Type B pancreatic cell (in vitro differentiated cells): ENCODE measurements around the gene ADAMTS10. TPM values are rescaled to one million over a fixed set of nuclear protein-coding genes. Genes with fewer than 3 reads are reported as not detected.
"Not testable (repeated sequence)": the region's sequence is repeated elsewhere in the genome, so short reads cannot be mapped to it uniquely, and the experiment has no call there.

Experiments used
- DNase-seq: peaks from one replicate; pipeline ENCODE4 v3.0.0; 2021; ENCODE audit warnings: mixed read lengths; ENCODE audit not compliant: unreplicated experiment; ENCODE audit errors: extremely low spot score
- H3K27ac Mint-ChIP-seq: 2 replicates; pipeline ENCODE4 v1.8.0; 2021; ENCODE audit warnings: mild to moderate bottlenecking, mixed read lengths
- H3K27me3 Mint-ChIP-seq: 2 replicates; pipeline ENCODE4 v1.8.0; 2021; ENCODE audit warnings: mixed read lengths
- H3K36me3 Mint-ChIP-seq: 2 replicates; pipeline ENCODE4 v1.8.0; 2021; ENCODE audit warnings: mixed read lengths
- H3K4me1 Mint-ChIP-seq: one replicate; pipeline ENCODE4 v1.8.0; 2021; ENCODE audit warnings: mixed read lengths; ENCODE audit not compliant: unreplicated experiment
- H3K4me3 Mint-ChIP-seq: 2 replicates; pipeline ENCODE4 v1.8.0; 2021; ENCODE audit warnings: mild to moderate bottlenecking, mixed read lengths
- H3K9me3 Mint-ChIP-seq: 2 replicates; pipeline ENCODE4 v1.8.0; 2021; ENCODE audit warnings: mixed read lengths
- total RNA-seq: library from RNA; stranded (reverse); gene quantifications from 2 replicates; pipeline ENCODE4 v1.2.1, GENCODE V29; 2021; ENCODE audit warnings: low replicate concordance
- TF ChIP-seq, protein P1 (sequence below): fragments of 200-600 bp; sonication (generic); conservative IDR thresholded peaks from 2 replicates; pipeline ENCODE4 v1.5.0; 2021; ENCODE audit warnings: antibody characterized with exemption, mild to moderate bottlenecking

Gene ADAMTS10
- total RNA-seq, 1 donor from 2014 or later, result 59.2 TPM

- H3K36me3 Mint-ChIP-seq, result no peaks in the 10 kb centered on the region
- H3K9me3 Mint-ChIP-seq, result no peaks in the 10 kb centered on the region
- H3K4me1 Mint-ChIP-seq, result no peaks in the 10 kb centered on the region
- no peak overlapping the region for H3K4me3 Mint-ChIP-seq
- H3K27me3 Mint-ChIP-seq, result no peaks in the 10 kb centered on the region
- DNase-seq, result no peak
- no peak overlapping the region for H3K27ac Mint-ChIP-seq
- TF ChIP-seq, protein P1, sequence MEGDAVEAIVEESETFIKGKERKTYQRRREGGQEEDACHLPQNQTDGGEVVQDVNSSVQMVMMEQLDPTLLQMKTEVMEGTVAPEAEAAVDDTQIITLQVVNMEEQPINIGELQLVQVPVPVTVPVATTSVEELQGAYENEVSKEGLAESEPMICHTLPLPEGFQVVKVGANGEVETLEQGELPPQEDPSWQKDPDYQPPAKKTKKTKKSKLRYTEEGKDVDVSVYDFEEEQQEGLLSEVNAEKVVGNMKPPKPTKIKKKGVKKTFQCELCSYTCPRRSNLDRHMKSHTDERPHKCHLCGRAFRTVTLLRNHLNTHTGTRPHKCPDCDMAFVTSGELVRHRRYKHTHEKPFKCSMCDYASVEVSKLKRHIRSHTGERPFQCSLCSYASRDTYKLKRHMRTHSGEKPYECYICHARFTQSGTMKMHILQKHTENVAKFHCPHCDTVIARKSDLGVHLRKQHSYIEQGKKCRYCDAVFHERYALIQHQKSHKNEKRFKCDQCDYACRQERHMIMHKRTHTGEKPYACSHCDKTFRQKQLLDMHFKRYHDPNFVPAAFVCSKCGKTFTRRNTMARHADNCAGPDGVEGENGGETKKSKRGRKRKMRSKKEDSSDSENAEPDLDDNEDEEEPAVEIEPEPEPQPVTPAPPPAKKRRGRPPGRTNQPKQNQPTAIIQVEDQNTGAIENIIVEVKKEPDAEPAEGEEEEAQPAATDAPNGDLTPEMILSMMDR, result no peak
These were observed 49.3 kb downstream of the ADAMTS10 start for GRCh38 chr19:8561075-8561764.

GRCh38 chr19:8558325-8558724 lies 52.2 kb downstream of the ADAMTS10 start:
- TF ChIP-seq, protein P1, result no peak
- H3K9me3 Mint-ChIP-seq, result no peaks in the 10 kb centered on the region
- no peaks in the 10 kb centered on the region for H3K36me3 Mint-ChIP-seq
- no peaks in the 10 kb centered on the region for H3K4me1 Mint-ChIP-seq
- no peak for DNase-seq
- H3K4me3 Mint-ChIP-seq, result no peak overlapping the region
- no peak overlapping the region for H3K27ac Mint-ChIP-seq
- no peaks in the 10 kb centered on the region for H3K27me3 Mint-ChIP-seq

GRCh38 chr19:8557642-8558238 lies 52.8 kb downstream of the ADAMTS10 start:
- Mint-ChIP-seq H3K9me3 (no peaks in the 10 kb centered on the region), H3K27ac (no peak overlapping the region), H3K4me3 (no peak overlapping the region), H3K4me1 (peaks cover 2% of the 10 kb centered on the region), H3K36me3 (no peaks in the 10 kb centered on the region), H3K27me3 (no peaks in the 10 kb centered on the region)
- TF ChIP-seq, protein P1, result no peak
- DNase-seq, result no peak

DNA sequence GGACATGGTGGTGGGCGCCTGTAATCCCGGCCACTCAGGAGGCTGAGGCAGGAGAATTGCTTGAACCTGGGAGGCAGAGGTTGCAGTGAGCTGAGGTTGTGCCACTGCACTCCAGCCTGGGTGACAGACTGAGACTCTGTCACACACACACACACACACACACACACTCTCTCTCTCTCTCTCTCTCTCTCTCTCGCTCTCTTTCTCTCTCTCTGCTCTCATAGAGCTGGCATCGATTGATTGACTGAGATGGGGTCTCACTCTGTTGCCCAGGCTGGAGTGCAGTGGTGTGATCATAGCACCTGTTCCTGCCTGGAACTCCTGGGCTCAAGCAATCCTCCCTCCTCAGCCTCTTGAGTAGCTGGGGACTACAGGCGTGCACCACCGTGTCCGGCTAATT lies 56.8 kb downstream of the ADAMTS10 start:
- not testable (repeated sequence) for H3K4me3 Mint-ChIP-seq, H3K9me3 Mint-ChIP-seq, H3K4me1 Mint-ChIP-seq, H3K27me3 Mint-ChIP-seq, DNase-seq, H3K36me3 Mint-ChIP-seq
- H3K27ac Mint-ChIP-seq, result peak overlapping the region; percentile 9

GRCh38 chr19:8552810-8553209 lies 57.7 kb downstream of the ADAMTS10 start:
- Mint-ChIP-seq H3K4me1 (peaks cover 3% of the 10 kb centered on the region), H3K9me3 (no peaks in the 10 kb centered on the region), H3K4me3 (no peak overlapping the region), H3K36me3 (no peaks in the 10 kb centered on the region), H3K27me3 (no peaks in the 10 kb centered on the region), H3K27ac (peak overlapping the region; percentile 47)
- no peak for DNase-seq
- TF ChIP-seq, protein P1, result no peak

GRCh38 chr19:8550070-8550469 lies 60.4 kb downstream of the ADAMTS10 start:
- H3K4me1 Mint-ChIP-seq, result peaks cover 3% of the 10 kb centered on the region
- TF ChIP-seq, protein P1, result no peak
- H3K36me3 Mint-ChIP-seq, result peaks cover 4% of the 10 kb centered on the region
- H3K27ac Mint-ChIP-seq, result no peak overlapping the region
- DNase-seq, result no peak
- H3K4me3 Mint-ChIP-seq, result no peak overlapping the region
- H3K27me3 Mint-ChIP-seq, result no peaks in the 10 kb centered on the region
- H3K9me3 Mint-ChIP-seq, result no peaks in the 10 kb centered on the region
